ENCODE data around the gene PLA2R1.

The PLA2R1 gene

DNA sequence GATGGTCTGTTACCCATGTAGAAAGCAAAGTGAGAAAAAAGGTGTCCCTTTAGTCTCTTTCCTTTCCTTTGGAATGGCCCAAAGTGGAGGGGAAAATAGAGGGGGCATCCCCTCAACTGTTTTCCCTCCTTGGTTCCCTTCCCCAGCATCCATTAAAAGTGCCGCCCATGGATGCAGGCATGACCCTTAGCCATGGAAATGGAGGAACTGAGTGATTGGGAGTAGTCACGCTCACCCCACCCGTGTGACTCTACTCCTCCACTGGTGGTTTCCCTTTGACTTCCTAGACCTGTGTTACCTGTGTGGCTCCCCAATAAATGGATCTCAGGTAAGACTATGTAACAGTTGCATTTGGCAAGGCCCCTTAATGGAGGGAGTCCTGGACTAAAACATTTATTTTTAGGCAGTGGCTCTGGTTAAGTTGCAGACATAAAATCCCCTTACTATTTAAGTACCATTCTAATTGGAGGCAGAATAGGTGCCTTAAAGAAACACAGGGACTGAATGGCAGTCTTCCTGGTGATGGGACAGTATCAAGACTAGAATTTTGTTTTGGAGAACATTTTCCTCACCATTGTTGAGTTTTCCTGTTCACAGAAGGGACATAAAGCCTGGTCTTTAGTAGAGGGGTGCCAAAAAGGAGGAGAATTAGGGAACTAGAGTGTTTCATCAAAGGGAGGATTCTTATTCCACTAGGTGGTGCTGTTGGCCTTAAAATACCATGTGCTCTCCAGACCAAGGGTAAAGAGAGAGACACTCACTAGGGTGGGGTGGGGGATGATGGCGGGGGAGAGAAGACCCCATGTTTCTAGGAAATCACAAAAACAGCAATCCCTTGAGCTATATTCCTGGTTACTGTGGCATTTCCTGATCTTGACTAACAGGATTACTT, 25.7 kb upstream of the PLA2R1 start:
- Histone ChIP-seq H3K9me3 (ENCODE audit: control insufficient read depth, low read length) (peaks cover 53% of the 10 kb centered on the region), H3K4me3 (ENCODE audit: extremely low read depth, insufficient read depth, low read length, poor library complexity, severe bottlenecking) (no peak overlapping the region), H3K4me1 (ENCODE audit: control insufficient read depth, insufficient read depth, low read length, poor library complexity, severe bottlenecking) (no peaks in the 10 kb centered on the region), H3K36me3 (ENCODE audit: control insufficient read depth, insufficient read depth, low read length) (no peaks in the 10 kb centered on the region), H3K27ac (ENCODE audit: low read depth, low read length, severe bottlenecking) (no peak overlapping the region)
- WGBS, 2 experiments (ENCODE audit: insufficient coverage in 2 of 2) = no CpG with 5 or more reads among the region's 4 CpGs

DNA sequence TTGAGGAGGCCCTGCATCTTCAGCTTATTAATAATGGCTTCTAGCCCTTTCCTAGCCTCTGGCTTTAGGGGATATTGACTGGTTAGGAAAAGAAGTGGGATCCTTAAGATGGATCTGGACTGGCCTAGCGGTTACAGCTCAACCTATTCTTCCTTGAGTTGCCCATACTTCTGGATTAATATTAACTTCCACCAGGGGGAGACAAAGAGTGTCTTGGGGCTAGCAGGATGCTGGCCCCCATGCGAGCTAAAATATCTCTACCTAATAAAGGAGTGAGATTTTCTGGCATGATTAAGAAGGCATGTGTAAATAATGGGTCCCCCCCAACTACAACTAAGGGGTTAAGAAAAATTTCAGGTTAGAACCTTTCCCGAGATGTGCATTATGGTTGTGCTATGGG, 23.2 kb upstream of the PLA2R1 start:
- no peak overlapping the region for H3K4me3 ChIP-seq (ENCODE audit: extremely low read depth, insufficient read depth, low read length, poor library complexity, severe bottlenecking)
- H3K4me1 ChIP-seq (ENCODE audit: control insufficient read depth, insufficient read depth, low read length, poor library complexity, severe bottlenecking) = no peaks in the 10 kb centered on the region
- H3K36me3 ChIP-seq (ENCODE audit: control insufficient read depth, insufficient read depth, low read length) = no peaks in the 10 kb centered on the region
- WGBS, 2 experiments (ENCODE audit: insufficient coverage in 2 of 2) = 100% methylated on average over 1 of the region's 3 CpGs; no CpG with 5 or more reads in 1 of the 2 experiments
- H3K27ac ChIP-seq (ENCODE audit: low read depth, low read length, severe bottlenecking) = no peak overlapping the region
- peaks cover 48% of the 10 kb centered on the region for H3K9me3 ChIP-seq (ENCODE audit: control insufficient read depth, low read length)

DNA sequence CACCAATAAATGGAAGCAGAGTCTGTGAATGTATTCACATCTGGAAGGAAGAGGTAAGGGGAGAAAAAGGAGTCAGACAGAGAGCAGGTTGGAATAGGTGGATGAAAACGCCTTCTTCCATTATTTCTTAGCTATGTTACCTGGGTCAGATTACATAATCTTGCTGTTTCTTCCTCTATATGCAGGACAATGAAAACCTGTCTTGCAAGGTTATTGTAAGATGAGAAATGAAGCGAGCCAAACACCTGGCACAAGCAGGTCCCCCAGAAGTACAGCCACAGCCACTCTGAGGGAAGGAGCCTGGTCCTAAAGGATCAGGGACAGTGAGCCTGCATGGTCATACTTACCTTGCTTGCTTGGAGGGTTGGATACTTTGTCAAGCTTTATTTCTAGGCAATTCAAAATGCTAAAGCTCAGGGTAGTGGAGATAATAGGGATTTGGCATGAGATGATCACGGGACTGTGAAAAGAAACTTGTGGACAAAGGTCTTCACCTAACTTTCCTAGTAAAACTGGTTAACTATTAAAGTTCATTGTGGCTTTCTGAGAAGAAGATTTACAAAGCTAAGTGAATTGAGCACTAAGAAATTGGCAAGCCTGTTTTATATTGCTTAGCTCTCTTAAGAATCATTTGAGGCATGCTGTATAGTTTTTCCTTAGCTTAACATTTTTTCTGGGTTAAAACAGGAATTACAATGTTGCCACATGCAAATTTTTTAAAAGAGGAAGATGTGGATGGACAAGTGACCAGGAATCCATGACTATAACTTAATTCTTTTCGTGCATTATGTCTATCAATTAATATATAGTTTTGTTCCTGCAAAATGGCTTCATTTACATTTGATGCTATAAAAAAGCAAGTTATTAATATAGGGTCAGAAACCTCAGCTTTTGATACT, 15.7 kb upstream of the PLA2R1 start:
- 95% methylated on average over 3 of the region's 4 CpGs; no CpG with 5 or more reads in 1 of the 2 experiments for WGBS, 2 experiments (ENCODE audit: insufficient coverage in 2 of 2)
- H3K27ac ChIP-seq (ENCODE audit: low read depth, low read length, severe bottlenecking) = no peak overlapping the region
- no peak overlapping the region for H3K4me3 ChIP-seq (ENCODE audit: extremely low read depth, insufficient read depth, low read length, poor library complexity, severe bottlenecking)
- no peaks in the 10 kb centered on the region for H3K36me3 ChIP-seq (ENCODE audit: control insufficient read depth, insufficient read depth, low read length)
- no peaks in the 10 kb centered on the region for H3K4me1 ChIP-seq (ENCODE audit: control insufficient read depth, insufficient read depth, low read length, poor library complexity, severe bottlenecking)
- H3K9me3 ChIP-seq (ENCODE audit: control insufficient read depth, low read length) = peaks cover 6% of the 10 kb centered on the region

DNA sequence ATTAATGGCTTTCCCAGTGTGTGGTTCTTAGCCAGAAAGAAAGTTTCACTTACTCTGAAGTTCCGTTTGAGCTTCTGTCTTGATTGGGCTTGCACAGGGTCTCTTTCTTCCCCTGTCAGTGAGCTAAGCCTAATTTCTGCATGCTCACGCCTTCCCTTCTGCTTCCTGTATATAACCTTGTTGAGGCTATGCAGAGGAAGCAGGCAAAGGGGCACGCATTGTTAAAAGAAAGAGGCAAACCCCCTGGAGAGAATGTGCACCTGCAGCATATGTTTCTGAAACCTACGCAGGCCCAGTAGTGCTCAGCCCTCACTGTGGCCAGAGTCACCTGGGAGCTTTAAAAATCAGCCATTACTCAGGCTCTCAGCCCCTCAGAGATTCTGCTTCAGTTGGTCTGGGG, 14.5 kb upstream of the PLA2R1 start:
- H3K27ac ChIP-seq (ENCODE audit: low read depth, low read length, severe bottlenecking) = no peak overlapping the region
- no peaks in the 10 kb centered on the region for H3K36me3 ChIP-seq (ENCODE audit: control insufficient read depth, insufficient read depth, low read length)
- H3K4me1 ChIP-seq (ENCODE audit: control insufficient read depth, insufficient read depth, low read length, poor library complexity, severe bottlenecking) = no peaks in the 10 kb centered on the region
- H3K4me3 ChIP-seq (ENCODE audit: extremely low read depth, insufficient read depth, low read length, poor library complexity, severe bottlenecking) = no peak overlapping the region
- H3K9me3 ChIP-seq (ENCODE audit: control insufficient read depth, low read length) = peaks cover 6% of the 10 kb centered on the region
- 86 to 87% methylated on average over 3 to 4 of the region's 4 CpGs for WGBS, 2 experiments (ENCODE audit: insufficient coverage in 2 of 2)

DNA sequence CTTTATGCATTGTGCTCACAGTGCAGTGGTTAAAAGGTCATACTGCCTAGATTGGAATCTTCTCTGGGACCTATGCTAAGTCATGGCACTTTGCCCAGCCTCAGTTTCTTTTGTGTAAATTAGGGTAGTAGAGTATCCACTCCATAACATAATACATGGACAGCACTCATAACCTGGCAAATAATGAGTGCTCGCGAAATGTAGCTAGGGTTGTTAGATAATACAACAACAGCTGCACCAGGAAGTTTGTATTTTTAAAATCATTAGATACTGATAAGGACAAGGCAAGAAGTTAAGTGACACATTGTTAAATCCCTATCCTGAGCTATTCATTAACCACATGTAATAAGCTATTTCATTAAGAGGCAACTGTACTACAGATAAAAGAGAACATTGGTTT, 13.8 kb upstream of the PLA2R1 start:
- Histone ChIP-seq H3K27ac (ENCODE audit: low read depth, low read length, severe bottlenecking) (no peak overlapping the region), H3K4me3 (ENCODE audit: extremely low read depth, insufficient read depth, low read length, poor library complexity, severe bottlenecking) (no peak overlapping the region), H3K36me3 (ENCODE audit: control insufficient read depth, insufficient read depth, low read length) (no peaks in the 10 kb centered on the region), H3K4me1 (ENCODE audit: control insufficient read depth, insufficient read depth, low read length, poor library complexity, severe bottlenecking) (no peaks in the 10 kb centered on the region), H3K9me3 (ENCODE audit: control insufficient read depth, low read length) (peaks cover 6% of the 10 kb centered on the region)
- no CpG with 5 or more reads among the region's 2 CpGs for WGBS, 2 experiments (ENCODE audit: insufficient coverage in 2 of 2)

DNA sequence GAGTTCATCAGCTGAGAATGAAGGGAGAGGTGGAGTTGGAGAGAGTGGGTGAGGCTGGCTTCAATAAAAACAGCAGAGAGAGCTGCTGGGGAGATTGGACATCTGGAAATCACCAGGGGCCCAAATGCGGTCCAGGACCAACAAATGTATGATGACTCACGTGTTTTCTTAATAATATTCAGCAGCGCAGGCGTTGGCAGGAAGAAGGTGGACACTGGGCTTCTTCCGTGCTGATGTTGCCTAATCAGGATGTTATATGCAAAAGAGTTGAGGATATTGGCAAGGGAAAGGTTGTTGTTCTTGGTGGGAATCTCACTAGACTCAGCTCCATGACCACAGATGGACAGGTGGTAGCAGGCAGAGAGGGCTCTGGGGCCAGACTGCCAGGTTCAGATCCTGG, 12.8 kb upstream of the PLA2R1 start:
- Histone ChIP-seq H3K9me3 (ENCODE audit: control insufficient read depth, low read length) (peaks cover 13% of the 10 kb centered on the region), H3K4me1 (ENCODE audit: control insufficient read depth, insufficient read depth, low read length, poor library complexity, severe bottlenecking) (no peaks in the 10 kb centered on the region), H3K36me3 (ENCODE audit: control insufficient read depth, insufficient read depth, low read length) (no peaks in the 10 kb centered on the region), H3K4me3 (ENCODE audit: extremely low read depth, insufficient read depth, low read length, poor library complexity, severe bottlenecking) (no peak overlapping the region), H3K27ac (ENCODE audit: low read depth, low read length, severe bottlenecking) (no peak overlapping the region)
- 89 to 97% methylated on average over 5 of the region's 5 CpGs for WGBS, 2 experiments (ENCODE audit: insufficient coverage in 2 of 2)

DNA sequence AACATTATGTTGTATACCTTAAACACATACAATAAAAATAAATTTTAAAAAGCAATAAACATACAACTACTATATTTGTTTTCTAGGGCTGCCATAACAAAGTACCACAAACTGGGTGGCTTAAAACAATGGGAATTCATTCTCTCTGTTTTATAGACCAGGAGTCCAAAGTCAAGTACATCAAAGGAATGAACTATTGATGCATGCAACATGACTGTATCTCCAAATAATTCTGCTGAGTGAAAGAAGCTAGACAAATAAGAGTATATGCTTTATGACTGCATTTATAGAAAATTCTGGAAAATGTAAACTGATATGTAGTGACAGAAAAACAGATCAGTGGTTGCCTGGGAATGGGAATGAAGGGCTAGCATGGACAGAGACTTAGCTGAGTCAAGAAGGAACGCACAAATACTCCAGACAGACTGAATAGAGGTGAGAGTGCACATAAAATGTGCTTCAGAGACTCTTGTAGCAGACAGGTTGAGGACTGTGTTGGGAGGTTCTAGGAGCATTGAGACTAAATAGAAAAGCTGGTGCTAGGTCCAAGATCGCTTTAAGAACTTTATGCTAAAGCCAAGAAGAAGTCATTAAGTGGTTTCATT, 11.0 kb upstream of the PLA2R1 start:
- Histone ChIP-seq H3K4me3 (ENCODE audit: extremely low read depth, insufficient read depth, low read length, poor library complexity, severe bottlenecking) (no peak overlapping the region), H3K4me1 (ENCODE audit: control insufficient read depth, insufficient read depth, low read length, poor library complexity, severe bottlenecking) (no peaks in the 10 kb centered on the region), H3K27ac (ENCODE audit: low read depth, low read length, severe bottlenecking) (no peak overlapping the region), H3K9me3 (ENCODE audit: control insufficient read depth, low read length) (peaks cover 13% of the 10 kb centered on the region), H3K36me3 (ENCODE audit: control insufficient read depth, insufficient read depth, low read length) (no peaks in the 10 kb centered on the region)
- WGBS, 2 experiments (ENCODE audit: insufficient coverage in 2 of 2) = 93 to 97% methylated on average over 2 of the region's 2 CpGs

DNA sequence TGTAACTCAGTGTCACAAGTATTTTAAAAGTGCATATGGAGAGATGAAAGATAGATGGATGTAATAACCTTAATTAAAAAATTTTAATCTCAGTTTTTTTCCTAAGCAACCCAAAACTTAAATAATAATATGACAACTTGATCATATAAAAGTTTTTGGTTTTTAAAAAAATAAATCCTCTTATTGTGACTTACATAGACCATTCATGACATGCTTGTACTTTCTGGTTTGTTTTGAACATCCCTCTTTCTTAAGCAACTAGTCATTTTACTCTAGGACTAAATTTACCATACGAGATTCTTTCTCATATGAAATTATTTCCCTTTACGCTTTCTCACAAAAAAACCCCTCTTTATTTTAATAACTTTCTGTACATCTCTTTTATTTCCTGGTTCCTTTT, 6.5 kb upstream of the PLA2R1 start:
- Histone ChIP-seq H3K36me3 (ENCODE audit: control insufficient read depth, insufficient read depth, low read length) (no peaks in the 10 kb centered on the region), H3K27ac (ENCODE audit: low read depth, low read length, severe bottlenecking) (no peak overlapping the region), H3K4me1 (ENCODE audit: control insufficient read depth, insufficient read depth, low read length, poor library complexity, severe bottlenecking) (no peaks in the 10 kb centered on the region), H3K9me3 (ENCODE audit: control insufficient read depth, low read length) (peaks cover 11% of the 10 kb centered on the region), H3K4me3 (ENCODE audit: extremely low read depth, insufficient read depth, low read length, poor library complexity, severe bottlenecking) (no peak overlapping the region)
- WGBS, 2 experiments (ENCODE audit: insufficient coverage in 2 of 2) = 78% methylated on average over 2 of the region's 2 CpGs; no CpG with 5 or more reads in 1 of the 2 experiments

DNA sequence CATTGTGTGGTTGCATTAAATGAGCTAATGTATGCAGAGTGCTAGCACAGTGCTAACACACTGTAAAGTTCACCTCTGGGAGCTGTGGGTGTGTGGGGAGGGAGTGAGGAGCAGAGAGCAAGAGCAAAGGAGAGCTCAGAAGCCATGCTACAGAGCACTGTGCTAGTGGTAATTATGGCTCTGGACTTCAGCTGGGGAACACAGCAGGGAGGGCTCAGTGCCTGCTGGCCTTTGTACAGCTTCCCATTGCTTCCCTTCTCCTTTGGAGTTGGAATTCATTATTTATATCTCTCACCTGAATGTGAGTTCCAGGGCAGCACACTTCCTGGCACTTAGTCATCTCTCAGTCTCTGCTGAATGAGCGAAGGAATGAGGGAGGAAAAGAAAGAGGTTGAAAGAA, 2.5 kb upstream of the PLA2R1 start:
- H3K4me1 ChIP-seq (ENCODE audit: control insufficient read depth, insufficient read depth, low read length, poor library complexity, severe bottlenecking) = peaks cover 7% of the 10 kb centered on the region
- H3K27ac ChIP-seq (ENCODE audit: low read depth, low read length, severe bottlenecking) = no peak overlapping the region
- no peak overlapping the region for H3K4me3 ChIP-seq (ENCODE audit: extremely low read depth, insufficient read depth, low read length, poor library complexity, severe bottlenecking)
- no CpG with 5 or more reads among the region's 1 CpG for WGBS, 2 experiments (ENCODE audit: insufficient coverage in 2 of 2)
- no peaks in the 10 kb centered on the region for H3K36me3 ChIP-seq (ENCODE audit: control insufficient read depth, insufficient read depth, low read length)
- H3K9me3 ChIP-seq (ENCODE audit: control insufficient read depth, low read length) = peaks cover 4% of the 10 kb centered on the region

DNA sequence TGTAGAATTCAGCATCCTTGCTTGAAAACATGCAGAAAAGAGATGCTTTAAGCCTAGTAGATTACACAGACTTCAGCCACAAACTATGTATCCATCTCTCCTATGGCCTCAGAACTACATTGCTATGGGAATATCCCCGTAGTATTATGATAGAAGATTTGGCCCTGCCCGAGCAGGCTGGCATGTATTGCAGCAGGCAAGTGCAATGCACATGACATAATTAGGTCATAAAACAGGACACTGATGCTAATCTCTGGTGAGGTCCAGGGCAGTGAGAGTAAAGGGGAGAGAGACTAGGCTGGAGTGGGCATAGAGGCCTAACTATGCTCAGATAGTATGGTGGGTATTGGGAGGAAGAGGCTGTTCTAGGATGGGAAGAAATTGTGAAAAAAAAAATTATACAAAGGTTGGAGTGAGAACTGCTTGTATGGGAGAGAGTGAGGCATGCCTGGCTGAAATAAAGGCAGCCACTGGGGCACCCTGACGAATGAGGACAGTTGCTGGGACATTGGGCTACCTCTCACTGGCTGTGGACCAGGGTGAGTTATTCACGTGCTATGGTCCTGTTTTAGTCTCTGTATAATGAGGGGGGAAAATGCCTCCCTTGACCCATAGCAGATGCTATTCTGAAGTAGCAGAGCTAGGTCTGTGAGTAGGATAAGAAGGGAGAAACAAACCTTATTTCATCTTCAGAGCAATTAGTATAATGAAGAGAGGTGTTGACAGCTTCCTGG, 1.6 kb upstream of the PLA2R1 start:
- 97 to 100% methylated on average over 2 to 4 of the region's 4 CpGs for WGBS, 2 experiments (ENCODE audit: insufficient coverage in 2 of 2)
- no peaks in the 10 kb centered on the region for H3K36me3 ChIP-seq (ENCODE audit: control insufficient read depth, insufficient read depth, low read length)
- H3K4me1 ChIP-seq (ENCODE audit: control insufficient read depth, insufficient read depth, low read length, poor library complexity, severe bottlenecking) = peaks cover 7% of the 10 kb centered on the region
- peaks cover 4% of the 10 kb centered on the region for H3K9me3 ChIP-seq (ENCODE audit: control insufficient read depth, low read length)
- H3K4me3 ChIP-seq (ENCODE audit: extremely low read depth, insufficient read depth, low read length, poor library complexity, severe bottlenecking) = no peak overlapping the region
- no peak overlapping the region for H3K27ac ChIP-seq (ENCODE audit: low read depth, low read length, severe bottlenecking)
